ENCODE measurements around the gene UBQLNL. TPM values are rescaled to one million over a fixed set of nuclear protein-coding genes. Genes with fewer than 3 reads are reported as not detected.

Gene UBQLNL
- total and polyA plus RNA-seq, 2 of the 13 experiments (the other 11 are each of a cell fraction or from before 2014, with no cell fraction given), result 0.08 TPM; not detected in 1

DNA sequence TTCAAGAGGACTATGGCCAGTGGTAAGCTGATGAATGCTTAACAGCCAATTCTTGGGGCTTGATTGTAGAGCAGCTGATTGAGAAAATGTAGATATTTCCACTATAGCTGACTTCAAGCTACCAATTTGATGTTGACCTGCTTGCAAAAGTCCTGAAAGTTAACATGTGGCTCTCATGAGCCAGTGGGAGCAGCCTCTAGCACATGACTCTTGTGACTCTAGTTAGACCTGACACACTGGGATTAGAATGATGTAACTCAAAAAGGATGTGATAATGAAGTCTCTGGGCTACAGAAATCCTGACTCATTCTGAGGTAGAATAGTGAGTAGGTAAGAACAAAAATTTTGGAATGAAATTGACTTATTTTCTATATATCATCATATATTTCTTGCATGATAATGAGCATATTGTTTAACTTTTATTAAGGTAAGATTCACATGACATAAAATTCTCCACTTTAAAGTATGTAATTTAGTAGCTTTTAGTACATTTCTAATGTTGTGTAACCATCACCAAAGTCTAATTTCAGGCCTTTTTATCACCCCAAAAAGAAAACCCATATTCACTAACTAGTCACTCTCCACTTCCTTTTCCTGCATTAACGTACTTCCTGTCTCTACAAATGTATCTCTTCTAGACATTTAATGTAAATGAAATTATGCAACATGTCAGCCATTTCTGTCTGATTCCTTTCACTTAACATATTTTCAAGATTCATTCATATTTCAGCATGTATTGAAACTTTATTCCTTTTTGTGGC lies 47.9 kb upstream of the UBQLNL start:
- no peak overlapping the region for H3K9ac ChIP-seq (ENCODE audit: insufficient read depth, low read depth, low read length)
- no peak overlapping the region for H2AFZ ChIP-seq (ENCODE audit: low read length)
- CTCF ChIA-PET (ENCODE audit: low intra/inter-chr PET ratio, low total read pairs), result no interaction called here
- no peaks in the 10 kb centered on the region for H4K20me1 ChIP-seq (ENCODE audit: insufficient read depth, low read length)
- no peak for FAIRE-seq
- H3K27ac ChIP-seq (ENCODE audit: extremely low read length, insufficient read depth, low read length), result no peak overlapping the region
- no peaks in the 10 kb centered on the region for H3K4me1 ChIP-seq (ENCODE audit: insufficient read depth, low read length)
- WGBS (ENCODE audit: low lambda C conversion rate), result 0% methylated on average over 1 of the region's 1 CpG
- H3K36me3 ChIP-seq (replicated peaks in 1 of 2; ENCODE audit: control insufficient read depth in 1 of 2, insufficient read depth in 2 of 2, low read length in 2 of 2), result no peaks in the 10 kb centered on the region
- no peak overlapping the region for H3K4me2 ChIP-seq (ENCODE audit: low read depth, low read length)
- intact Hi-C loops (cut with micrococcal nuclease; ENCODE audit: unreplicated experiment) (no loop called here), in situ Hi-C loops (cut with HindIII; ENCODE audit: extremely low pct_ligation_motif_present, low pct_unique_long_range_greater_than_20kb) (no loop called here)
- BruUV-seq (replicated peaks), result no TSS peak
- H3K79me2 ChIP-seq (ENCODE audit: insufficient read depth, low read length), result no peaks in the 10 kb centered on the region
- no peaks in the 10 kb centered on the region for H3K9me3 ChIP-seq (ENCODE audit: low read length)
- no peak for ATAC-seq
- no peak for DNase-seq (ENCODE audit: low spot score)
- POLR2A ChIA-PET, result no interaction called here
- no peak overlapping the region for H3K4me3 ChIP-seq (replicated peaks in 1 of 3; ENCODE audit: insufficient read depth in 1 of 3, low read depth in 2 of 3, low read length in 3 of 3)
- peaks cover 1 to 4% of the 10 kb centered on the region in 2 experiments; a peak in 1 of 5 replicates for H3K27me3 ChIP-seq (ENCODE audit: control insufficient read depth in 1 of 2, insufficient read depth in 2 of 2, low read length in 2 of 2)
- TF ChIP-seq, protein P1, sequence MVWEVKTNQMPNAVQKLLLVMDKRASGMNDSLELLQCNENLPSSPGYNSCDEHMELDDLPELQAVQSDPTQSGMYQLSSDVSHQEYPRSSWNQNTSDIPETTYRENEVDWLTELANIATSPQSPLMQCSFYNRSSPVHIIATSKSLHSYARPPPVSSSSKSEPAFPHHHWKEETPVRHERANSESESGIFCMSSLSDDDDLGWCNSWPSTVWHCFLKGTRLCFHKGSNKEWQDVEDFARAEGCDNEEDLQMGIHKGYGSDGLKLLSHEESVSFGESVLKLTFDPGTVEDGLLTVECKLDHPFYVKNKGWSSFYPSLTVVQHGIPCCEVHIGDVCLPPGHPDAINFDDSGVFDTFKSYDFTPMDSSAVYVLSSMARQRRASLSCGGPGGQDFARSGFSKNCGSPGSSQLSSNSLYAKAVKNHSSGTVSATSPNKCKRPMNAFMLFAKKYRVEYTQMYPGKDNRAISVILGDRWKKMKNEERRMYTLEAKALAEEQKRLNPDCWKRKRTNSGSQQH (CRISPR knock-in tag; IDR thresholded peaks at IDR 0.05; ENCODE audit: low read depth), result no peak
- TF ChIP-seq ZNF629 (CRISPR knock-in tag; conservative IDR thresholded peaks at IDR 0.05), result no peak
- TF ChIP-seq, protein P2, sequence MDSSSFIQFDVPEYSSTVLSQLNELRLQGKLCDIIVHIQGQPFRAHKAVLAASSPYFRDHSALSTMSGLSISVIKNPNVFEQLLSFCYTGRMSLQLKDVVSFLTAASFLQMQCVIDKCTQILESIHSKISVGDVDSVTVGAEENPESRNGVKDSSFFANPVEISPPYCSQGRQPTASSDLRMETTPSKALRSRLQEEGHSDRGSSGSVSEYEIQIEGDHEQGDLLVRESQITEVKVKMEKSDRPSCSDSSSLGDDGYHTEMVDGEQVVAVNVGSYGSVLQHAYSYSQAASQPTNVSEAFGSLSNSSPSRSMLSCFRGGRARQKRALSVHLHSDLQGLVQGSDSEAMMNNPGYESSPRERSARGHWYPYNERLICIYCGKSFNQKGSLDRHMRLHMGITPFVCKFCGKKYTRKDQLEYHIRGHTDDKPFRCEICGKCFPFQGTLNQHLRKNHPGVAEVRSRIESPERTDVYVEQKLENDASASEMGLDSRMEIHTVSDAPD (CRISPR knock-in tag; IDR thresholded peaks at IDR 0.05), result no peak
- TF ChIP-seq AFF4 (CRISPR knock-in tag; IDR thresholded peaks at IDR 0.05), result no peak
